Measurements from ENCODE around the gene GALNT7.

The GALNT7 gene

DNA sequence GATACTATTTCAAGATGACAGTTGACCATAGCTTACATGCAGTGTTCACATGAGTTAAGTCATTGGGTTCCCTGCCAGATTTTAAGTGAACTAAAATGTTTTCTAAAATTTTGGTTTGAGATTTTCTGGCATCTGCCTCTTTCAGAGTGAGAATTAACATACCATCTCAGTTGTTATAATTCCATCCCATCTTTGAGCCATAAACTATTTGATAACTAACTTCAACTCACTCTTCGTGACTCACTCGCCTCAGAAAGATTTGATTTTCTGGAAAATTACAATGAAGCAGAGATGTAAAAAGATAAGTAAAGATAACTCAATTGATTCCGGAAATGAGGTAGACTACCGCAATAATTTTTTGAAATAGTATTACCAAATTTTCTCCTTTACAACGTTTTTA lies 103.7 kb downstream of the GALNT7 start:
- CTCF ChIA-PET = interaction anchor here (2.2 kb wide), 1 partner anchor 29 kb away, joined by 5 read pairs; no protein-coding TSS in a partner anchor
- Histone ChIP-seq H3K4me1 (ENCODE audit: control extremely low read depth in 1 of 4, control insufficient read depth in 4 of 4, insufficient read depth in 4 of 4, low read length in 3 of 4) (no peaks in the 10 kb centered on the region), H3K36me3 (ENCODE audit: control insufficient read depth in 4 of 4, insufficient read depth in 4 of 4, low read length in 3 of 4) (peaks cover 9 to 28% (median 17%) of the 10 kb centered on the region in 4 experiments), H3K27me3 (replicated peaks in 2 of 5; ENCODE audit: control insufficient read depth in 4 of 5, insufficient read depth in 5 of 5, low read length in 4 of 5) (no peaks in the 10 kb centered on the region), H3K9me3 (ENCODE audit: control extremely low read depth in 1 of 5, control insufficient read depth in 4 of 5, insufficient read depth in 2 of 5, low read depth in 1 of 5, low read length in 4 of 5) (peaks cover 0 to 32% (median 7%) of the 10 kb centered on the region in 5 experiments), H3K27ac (ENCODE audit: insufficient read depth in 1 of 2, low read depth in 1 of 2, low read length in 2 of 2, poor library complexity in 1 of 2, severe bottlenecking in 2 of 2) (no peak overlapping the region), H3K4me3 (ENCODE audit: control insufficient read depth in 1 of 7, extremely low read depth in 1 of 7, insufficient read depth in 4 of 7, low read depth in 2 of 7, low read length in 6 of 7) (no peak overlapping the region)
- POLR2A ChIA-PET = no interaction called here
- no peak for DNase-seq
- WGBS (ENCODE audit: insufficient coverage) = no CpG with 5 or more reads among the region's 5 CpGs

- peaks cover 9 to 26% (median 17%) of the 10 kb centered on the region in 4 experiments for H3K36me3 ChIP-seq (ENCODE audit: control insufficient read depth in 4 of 4, insufficient read depth in 4 of 4, low read length in 3 of 4)
- H3K27me3 ChIP-seq (replicated peaks in 2 of 5; ENCODE audit: control insufficient read depth in 4 of 5, insufficient read depth in 5 of 5, low read length in 4 of 5) = no peaks in the 10 kb centered on the region
- ChIA-PET CTCF (no interaction called here), POLR2A (no interaction called here)
- peaks cover 0 to 34% (median 7%) of the 10 kb centered on the region in 5 experiments for H3K9me3 ChIP-seq (ENCODE audit: control extremely low read depth in 1 of 5, control insufficient read depth in 4 of 5, insufficient read depth in 2 of 5, low read depth in 1 of 5, low read length in 4 of 5)
- WGBS (ENCODE audit: insufficient coverage) = 100% methylated on average over 1 of the region's 1 CpG
- no peak overlapping the region for H3K27ac ChIP-seq (ENCODE audit: insufficient read depth in 1 of 2, low read depth in 1 of 2, low read length in 2 of 2, poor library complexity in 1 of 2, severe bottlenecking in 2 of 2)
- H3K4me1 ChIP-seq (ENCODE audit: control extremely low read depth in 1 of 4, control insufficient read depth in 4 of 4, insufficient read depth in 4 of 4, low read length in 3 of 4) = no peaks in the 10 kb centered on the region
- no peak for DNase-seq
- no peak overlapping the region for H3K4me3 ChIP-seq (ENCODE audit: control insufficient read depth in 1 of 7, extremely low read depth in 1 of 7, insufficient read depth in 4 of 7, low read depth in 2 of 7, low read length in 6 of 7)
Observed at GRCh38 chr4:173272996-173273395, 104.4 kb downstream of the GALNT7 start.

- H3K4me1 ChIP-seq (ENCODE audit: control extremely low read depth in 1 of 4, control insufficient read depth in 4 of 4, insufficient read depth in 4 of 4, low read length in 3 of 4) = no peaks in the 10 kb centered on the region
- POLR2A ChIA-PET = no interaction called here
- CTCF ChIA-PET = interaction anchor here (2.2 kb wide), 1 partner anchor 16 kb away, joined by 7 read pairs; no protein-coding TSS in a partner anchor
- H3K9me3 ChIP-seq (ENCODE audit: control extremely low read depth in 1 of 5, control insufficient read depth in 4 of 5, insufficient read depth in 2 of 5, low read depth in 1 of 5, low read length in 4 of 5) = peaks cover 0 to 34% (median 7%) of the 10 kb centered on the region in 5 experiments
- H3K27ac ChIP-seq (ENCODE audit: insufficient read depth in 1 of 2, low read depth in 1 of 2, low read length in 2 of 2, poor library complexity in 1 of 2, severe bottlenecking in 2 of 2) = no peak overlapping the region
- no peak overlapping the region for H3K4me3 ChIP-seq (ENCODE audit: control insufficient read depth in 1 of 7, extremely low read depth in 1 of 7, insufficient read depth in 4 of 7, low read depth in 2 of 7, low read length in 6 of 7)
- H3K36me3 ChIP-seq (ENCODE audit: control insufficient read depth in 4 of 4, insufficient read depth in 4 of 4, low read length in 3 of 4) = peaks cover 9 to 26% (median 17%) of the 10 kb centered on the region in 4 experiments
- DNase-seq = no peak
- H3K27me3 ChIP-seq (replicated peaks in 2 of 5; ENCODE audit: control insufficient read depth in 4 of 5, insufficient read depth in 5 of 5, low read length in 4 of 5) = no peaks in the 10 kb centered on the region
Observed at GRCh38 chr4:173273941-173274340, 105.3 kb downstream of the GALNT7 start.

DNA sequence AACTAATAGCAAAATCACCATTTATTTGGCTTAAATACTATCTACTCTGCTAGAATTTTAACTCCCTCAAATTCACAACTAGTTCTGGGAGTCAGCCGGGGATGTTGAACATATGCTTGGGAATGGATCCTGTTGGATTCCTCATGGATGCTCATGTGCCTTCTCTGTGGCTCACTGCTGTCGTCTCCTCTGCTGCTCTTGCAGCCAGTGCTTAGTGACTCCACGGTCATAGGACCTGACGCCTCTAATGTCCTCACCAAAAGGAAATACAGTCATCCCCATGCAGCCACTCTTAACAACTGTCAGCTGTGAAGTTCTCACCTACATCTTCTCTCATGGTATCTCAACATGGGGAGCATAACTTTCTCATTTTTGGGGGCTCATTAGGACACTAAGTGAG lies 106.1 kb downstream of the GALNT7 start:
- Histone ChIP-seq H3K4me1 (ENCODE audit: control extremely low read depth in 1 of 4, control insufficient read depth in 4 of 4, insufficient read depth in 4 of 4, low read length in 3 of 4) (no peaks in the 10 kb centered on the region), H3K36me3 (ENCODE audit: control insufficient read depth in 4 of 4, insufficient read depth in 4 of 4, low read length in 3 of 4) (peaks cover 9 to 26% (median 17%) of the 10 kb centered on the region in 4 experiments), H3K27me3 (replicated peaks in 2 of 5; ENCODE audit: control insufficient read depth in 4 of 5, insufficient read depth in 5 of 5, low read length in 4 of 5) (no peaks in the 10 kb centered on the region), H3K27ac (ENCODE audit: insufficient read depth in 1 of 2, low read depth in 1 of 2, low read length in 2 of 2, poor library complexity in 1 of 2, severe bottlenecking in 2 of 2) (no peak overlapping the region), H3K9me3 (ENCODE audit: control extremely low read depth in 1 of 5, control insufficient read depth in 4 of 5, insufficient read depth in 2 of 5, low read depth in 1 of 5, low read length in 4 of 5) (peaks cover 0 to 35% (median 7%) of the 10 kb centered on the region in 5 experiments), H3K4me3 (ENCODE audit: control insufficient read depth in 1 of 7, extremely low read depth in 1 of 7, insufficient read depth in 4 of 7, low read depth in 2 of 7, low read length in 6 of 7) (no peak overlapping the region)
- no peak for DNase-seq
- ChIA-PET CTCF (interaction anchor here (1.0 to 2.2 kb wide), 5 partner anchors 10 to 27 kb away, joined by 3 to 9 read pairs (median 5); no protein-coding TSS in a partner anchor), POLR2A (no interaction called here)
- 93% methylated on average over 4 of the region's 4 CpGs for WGBS (ENCODE audit: insufficient coverage)

DNA sequence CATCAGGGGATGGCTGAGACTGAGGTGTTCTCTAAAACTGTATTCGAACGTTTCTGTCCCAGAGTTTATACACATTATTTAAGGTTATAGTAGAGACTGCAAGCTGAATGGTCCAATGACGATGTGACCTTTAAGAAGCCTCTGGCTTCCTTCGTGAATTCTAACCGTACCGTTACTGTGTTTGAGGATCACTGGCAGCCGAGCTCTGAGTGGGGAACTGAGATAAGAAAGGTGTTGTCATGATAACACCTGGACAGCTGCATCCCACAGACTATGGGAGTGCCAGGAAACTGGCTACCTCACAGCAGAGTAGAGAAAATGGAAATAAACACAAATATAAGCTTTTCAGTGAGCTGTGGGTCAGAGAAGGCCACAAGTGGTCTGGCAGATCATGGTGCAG lies 106.5 kb downstream of the GALNT7 start:
- no peaks in the 10 kb centered on the region for H3K27me3 ChIP-seq (replicated peaks in 2 of 5; ENCODE audit: control insufficient read depth in 4 of 5, insufficient read depth in 5 of 5, low read length in 4 of 5)

DNA sequence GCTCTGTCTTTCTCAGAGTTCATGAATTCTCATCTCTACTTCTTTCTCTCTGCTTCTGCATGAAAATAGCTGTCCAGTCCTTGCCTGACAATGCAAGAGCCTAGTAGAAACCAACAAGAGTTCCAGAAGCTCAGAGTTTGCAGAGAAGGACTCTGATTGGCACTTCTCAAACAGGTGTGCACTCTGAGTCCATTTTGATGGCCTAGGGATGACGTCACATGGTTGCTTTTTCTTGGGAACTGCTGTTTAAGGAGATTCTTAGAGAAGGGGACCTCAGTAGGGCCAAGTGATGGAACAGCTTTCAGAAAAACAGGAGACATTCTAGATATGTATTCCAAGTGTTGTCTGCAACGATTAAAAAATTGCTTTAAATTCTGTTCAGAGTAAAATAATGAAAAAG lies 108.7 kb downstream of the GALNT7 start:
- 96% methylated on average over 2 of the region's 2 CpGs for WGBS (ENCODE audit: insufficient coverage)
- Histone ChIP-seq H3K4me1 (ENCODE audit: control extremely low read depth in 1 of 4, control insufficient read depth in 4 of 4, insufficient read depth in 4 of 4, low read length in 3 of 4) (peaks cover 0 to 21% (median 0%) of the 10 kb centered on the region in 4 experiments), H3K9me3 (ENCODE audit: control extremely low read depth in 1 of 5, control insufficient read depth in 4 of 5, insufficient read depth in 2 of 5, low read depth in 1 of 5, low read length in 4 of 5) (peaks cover 0 to 56% (median 9%) of the 10 kb centered on the region in 5 experiments), H3K27ac (ENCODE audit: insufficient read depth in 1 of 2, low read depth in 1 of 2, low read length in 2 of 2, poor library complexity in 1 of 2, severe bottlenecking in 2 of 2) (no peak overlapping the region), H3K36me3 (ENCODE audit: control insufficient read depth in 4 of 4, insufficient read depth in 4 of 4, low read length in 3 of 4) (peaks cover 12 to 40% (median 19%) of the 10 kb centered on the region in 4 experiments), H3K27me3 (replicated peaks in 2 of 5; ENCODE audit: control insufficient read depth in 4 of 5, insufficient read depth in 5 of 5, low read length in 4 of 5) (no peaks in the 10 kb centered on the region), H3K4me3 (ENCODE audit: control insufficient read depth in 1 of 7, extremely low read depth in 1 of 7, insufficient read depth in 4 of 7, low read depth in 2 of 7, low read length in 6 of 7) (no peak overlapping the region)
- DNase-seq = no peak
- ChIA-PET CTCF (interaction anchor here (0.8 kb wide), 1 partner anchor 264 kb away, joined by 4 read pairs; no protein-coding TSS in a partner anchor), POLR2A (no interaction called here)

More for the DNA sequence above, 106.5 kb downstream of the GALNT7 start:
- H3K9me3 ChIP-seq (ENCODE audit: control extremely low read depth in 1 of 5, control insufficient read depth in 4 of 5, insufficient read depth in 2 of 5, low read depth in 1 of 5, low read length in 4 of 5) = peaks cover 0 to 39% (median 7%) of the 10 kb centered on the region in 5 experiments
- CTCF ChIA-PET = interaction anchor here (0.7 to 2.2 kb wide), 7 partner anchors 10 to 261 kb away, joined by 3 to 9 read pairs (median 5); no protein-coding TSS in a partner anchor
- 95% methylated on average over 7 of the region's 7 CpGs for WGBS (ENCODE audit: insufficient coverage)
- no peak for DNase-seq
- H3K27ac ChIP-seq (ENCODE audit: insufficient read depth in 1 of 2, low read depth in 1 of 2, low read length in 2 of 2, poor library complexity in 1 of 2, severe bottlenecking in 2 of 2) = no peak overlapping the region
- peaks cover 9 to 26% (median 17%) of the 10 kb centered on the region in 4 experiments for H3K36me3 ChIP-seq (ENCODE audit: control insufficient read depth in 4 of 4, insufficient read depth in 4 of 4, low read length in 3 of 4)
- no peak overlapping the region for H3K4me3 ChIP-seq (ENCODE audit: control insufficient read depth in 1 of 7, extremely low read depth in 1 of 7, insufficient read depth in 4 of 7, low read depth in 2 of 7, low read length in 6 of 7)
- POLR2A ChIA-PET = no interaction called here
- H3K4me1 ChIP-seq (ENCODE audit: control extremely low read depth in 1 of 4, control insufficient read depth in 4 of 4, insufficient read depth in 4 of 4, low read length in 3 of 4) = no peaks in the 10 kb centered on the region

DNA sequence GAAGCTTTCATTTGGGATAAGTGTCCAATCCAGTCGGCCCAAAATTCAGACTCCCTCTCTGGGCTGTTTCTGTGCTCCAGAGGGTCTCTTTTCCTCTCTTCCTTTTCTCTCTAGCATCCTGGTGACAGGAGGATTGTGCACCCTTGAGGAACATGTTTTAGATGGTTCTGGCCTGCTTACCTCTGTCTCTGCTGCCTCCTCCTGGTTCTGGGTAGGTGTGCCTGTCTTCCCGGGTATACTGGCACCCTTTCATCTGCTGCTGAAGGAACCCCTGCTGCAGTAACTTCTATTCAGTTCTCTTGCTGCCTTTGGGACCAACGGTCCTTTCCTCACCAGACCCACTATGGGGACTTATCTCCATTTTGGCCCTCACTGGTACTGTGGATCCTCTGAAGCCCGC lies 112.4 kb downstream of the GALNT7 start:
- Histone ChIP-seq H3K27me3 (replicated peaks in 2 of 5; ENCODE audit: control insufficient read depth in 4 of 5, insufficient read depth in 5 of 5, low read length in 4 of 5) (no peaks in the 10 kb centered on the region), H3K4me1 (ENCODE audit: control extremely low read depth in 1 of 4, control insufficient read depth in 4 of 4, insufficient read depth in 4 of 4, low read length in 3 of 4) (peaks cover 0 to 27% (median 0%) of the 10 kb centered on the region in 4 experiments), H3K36me3 (ENCODE audit: control insufficient read depth in 4 of 4, insufficient read depth in 4 of 4, low read length in 3 of 4) (peaks cover 0 to 34% (median 9%) of the 10 kb centered on the region in 4 experiments), H3K4me3 (ENCODE audit: control insufficient read depth in 1 of 7, extremely low read depth in 1 of 7, insufficient read depth in 4 of 7, low read depth in 2 of 7, low read length in 6 of 7) (peak overlapping the region in 1 of 7 experiments; percentile 20), H3K9me3 (ENCODE audit: control extremely low read depth in 1 of 5, control insufficient read depth in 4 of 5, insufficient read depth in 2 of 5, low read depth in 1 of 5, low read length in 4 of 5) (peaks cover 2 to 57% (median 16%) of the 10 kb centered on the region in 5 experiments), H3K27ac (ENCODE audit: insufficient read depth in 1 of 2, low read depth in 1 of 2, low read length in 2 of 2, poor library complexity in 1 of 2, severe bottlenecking in 2 of 2) (peak overlapping the region in 1 of 2 experiments; percentile 50)
- DNase-seq = no peak
- ChIA-PET POLR2A (no interaction called here), CTCF (interaction anchor here (0.8 to 4.4 kb wide), 6 partner anchors 10 to 37 kb away, joined by 3 to 25 read pairs (median 4); no protein-coding TSS in a partner anchor)
- 98% methylated on average over 4 of the region's 4 CpGs for WGBS (ENCODE audit: insufficient coverage)
